ENCODE data around the gene VPS37D.

Gene VPS37D

DNA sequence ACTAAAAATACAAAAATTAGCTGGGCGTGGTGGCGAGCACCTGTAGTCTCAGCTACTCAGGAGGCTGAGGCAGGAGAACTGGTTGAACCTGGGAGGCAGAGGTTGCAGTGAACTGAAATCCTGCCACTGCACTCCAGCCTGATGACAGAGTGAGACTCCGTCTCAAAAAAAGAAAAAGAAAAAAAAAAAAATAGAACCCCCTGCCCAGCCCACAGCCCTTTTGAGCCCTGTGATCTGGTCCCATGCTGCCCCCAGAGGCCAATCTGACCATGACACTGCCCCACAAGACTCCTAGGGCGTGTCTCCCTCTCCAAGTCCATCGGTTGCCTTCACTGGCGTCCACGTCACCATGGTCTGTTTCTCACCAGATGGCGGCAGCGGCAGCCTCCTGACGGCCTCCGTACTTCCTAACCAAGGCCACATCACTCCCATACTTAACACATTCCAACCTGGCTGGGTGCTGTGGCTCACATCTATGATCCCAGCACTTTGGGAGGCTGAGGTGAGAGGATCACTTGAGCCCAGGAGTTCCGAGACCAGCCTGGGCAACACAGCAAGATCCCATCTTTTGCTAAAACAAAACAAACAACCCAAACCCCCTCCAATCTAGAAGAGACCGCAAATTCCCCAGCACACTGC lies 33.8 kb downstream of the VPS37D start:
- Histone ChIP-seq H3K36me3 (ENCODE audit: insufficient read depth, low read length) (peaks cover 32% of the 10 kb centered on the region), H3K27ac (ENCODE audit: low read depth, low read length) (no peak overlapping the region)

DNA sequence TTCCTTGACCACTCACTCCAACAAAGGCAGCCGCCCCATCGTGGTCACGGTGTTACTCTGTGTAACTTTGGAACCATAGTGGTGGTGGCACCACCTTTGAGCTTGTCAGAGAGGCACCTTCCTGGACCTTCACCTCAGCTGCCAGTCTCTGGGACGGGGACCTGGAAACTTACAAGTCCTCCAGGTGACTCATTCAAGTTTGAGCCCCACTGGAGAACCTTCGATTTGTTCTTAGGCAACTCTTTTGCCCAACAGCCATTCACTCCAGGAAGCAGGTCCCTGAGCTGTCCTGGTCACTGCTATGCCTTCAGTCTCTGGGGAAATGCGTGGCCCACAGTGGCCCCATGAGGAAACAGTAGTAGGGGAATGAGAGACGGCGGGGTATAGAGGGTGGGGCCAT lies 34.6 kb downstream of the VPS37D start:
- H3K9me3 ChIP-seq (ENCODE audit: low read length) = no peaks in the 10 kb centered on the region
- no peak overlapping the region for H3K27ac ChIP-seq (ENCODE audit: low read depth, low read length)
- H3K27me3 ChIP-seq (ENCODE audit: control insufficient read depth in 1 of 2, insufficient read depth in 2 of 2, low read length in 2 of 2) = no peaks in the 10 kb centered on the region
- H3K4me1 ChIP-seq (ENCODE audit: insufficient read depth, low read length) = peaks cover 20% of the 10 kb centered on the region
- H3K4me3 ChIP-seq (ENCODE audit: low read depth in 1 of 2, low read length in 2 of 2) = no peak overlapping the region
- peaks cover 28% of the 10 kb centered on the region for H3K36me3 ChIP-seq (ENCODE audit: insufficient read depth, low read length)
- no peak overlapping the region for H3K9ac ChIP-seq (ENCODE audit: low read length)

More for the DNA sequence above, 33.8 kb downstream of the VPS37D start:
- Histone ChIP-seq H3K9ac (ENCODE audit: low read length) (no peak overlapping the region), H3K4me1 (ENCODE audit: insufficient read depth, low read length) (peaks cover 20% of the 10 kb centered on the region), H3K4me3 (ENCODE audit: low read depth in 1 of 2, low read length in 2 of 2) (no peak overlapping the region), H3K27me3 (ENCODE audit: control insufficient read depth in 1 of 2, insufficient read depth in 2 of 2, low read length in 2 of 2) (no peaks in the 10 kb centered on the region), H3K9me3 (ENCODE audit: low read length) (no peaks in the 10 kb centered on the region)

DNA sequence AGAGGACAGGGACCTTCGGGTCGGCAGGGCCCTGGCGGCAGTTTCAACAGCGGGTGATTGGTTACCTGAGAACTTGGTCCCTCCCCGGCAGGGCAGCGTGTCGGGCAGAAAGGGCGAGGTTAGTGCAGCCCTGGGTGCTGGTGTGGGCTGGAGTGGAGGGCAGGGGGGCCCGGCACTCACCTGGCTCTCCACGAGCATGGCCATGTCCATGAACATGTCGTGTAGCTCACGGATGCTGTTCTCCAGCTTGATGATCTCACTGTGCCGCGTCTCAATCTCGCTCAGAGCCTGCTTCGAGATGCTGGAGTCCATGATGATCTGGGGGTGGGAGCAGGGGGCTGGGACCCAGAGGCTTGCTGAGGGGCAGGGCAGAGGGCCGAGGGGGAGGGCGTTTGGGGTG lies 35.0 kb downstream of the VPS37D start:
- peaks cover 20% of the 10 kb centered on the region for H3K4me1 ChIP-seq (ENCODE audit: insufficient read depth, low read length)
- H3K9me3 ChIP-seq (ENCODE audit: low read length) = no peaks in the 10 kb centered on the region
- H3K36me3 ChIP-seq (ENCODE audit: insufficient read depth, low read length) = peaks cover 25% of the 10 kb centered on the region
- H3K4me3 ChIP-seq (ENCODE audit: low read depth in 1 of 2, low read length in 2 of 2) = no peak overlapping the region
- no peak overlapping the region for H3K27ac ChIP-seq (ENCODE audit: low read depth, low read length)
- H3K27me3 ChIP-seq (ENCODE audit: control insufficient read depth in 1 of 2, insufficient read depth in 2 of 2, low read length in 2 of 2) = no peaks in the 10 kb centered on the region
- H3K9ac ChIP-seq (ENCODE audit: low read length) = no peak overlapping the region

DNA sequence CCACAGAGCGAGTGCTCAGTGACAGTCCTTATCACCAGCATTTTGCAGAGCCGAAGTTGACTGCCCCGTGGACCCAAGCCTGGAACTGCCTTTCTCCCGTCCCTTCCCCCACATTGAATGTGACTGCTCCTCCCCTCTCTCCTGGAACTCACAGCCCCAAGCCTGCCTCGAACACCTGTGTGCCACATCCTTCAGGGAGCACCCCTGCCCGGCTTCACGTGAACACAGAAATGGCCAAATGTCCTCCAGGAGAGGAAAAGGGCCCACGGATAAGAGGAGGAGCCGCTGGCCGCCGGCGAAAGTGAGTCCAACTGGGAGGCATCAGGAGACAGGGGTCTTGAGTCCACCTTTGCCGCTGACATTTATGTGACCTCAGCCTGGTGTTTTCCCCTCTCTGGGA lies 35.6 kb downstream of the VPS37D start:
- Histone ChIP-seq H3K27ac (ENCODE audit: low read depth, low read length) (no peak overlapping the region), H3K9me3 (ENCODE audit: low read length) (no peaks in the 10 kb centered on the region), H3K4me3 (ENCODE audit: low read depth in 1 of 2, low read length in 2 of 2) (no peak overlapping the region), H3K9ac (ENCODE audit: low read length) (no peak overlapping the region), H3K4me1 (ENCODE audit: insufficient read depth, low read length) (peaks cover 20% of the 10 kb centered on the region), H3K27me3 (ENCODE audit: control insufficient read depth in 1 of 2, insufficient read depth in 2 of 2, low read length in 2 of 2) (no peaks in the 10 kb centered on the region), H3K36me3 (ENCODE audit: insufficient read depth, low read length) (peaks cover 23% of the 10 kb centered on the region)

DNA sequence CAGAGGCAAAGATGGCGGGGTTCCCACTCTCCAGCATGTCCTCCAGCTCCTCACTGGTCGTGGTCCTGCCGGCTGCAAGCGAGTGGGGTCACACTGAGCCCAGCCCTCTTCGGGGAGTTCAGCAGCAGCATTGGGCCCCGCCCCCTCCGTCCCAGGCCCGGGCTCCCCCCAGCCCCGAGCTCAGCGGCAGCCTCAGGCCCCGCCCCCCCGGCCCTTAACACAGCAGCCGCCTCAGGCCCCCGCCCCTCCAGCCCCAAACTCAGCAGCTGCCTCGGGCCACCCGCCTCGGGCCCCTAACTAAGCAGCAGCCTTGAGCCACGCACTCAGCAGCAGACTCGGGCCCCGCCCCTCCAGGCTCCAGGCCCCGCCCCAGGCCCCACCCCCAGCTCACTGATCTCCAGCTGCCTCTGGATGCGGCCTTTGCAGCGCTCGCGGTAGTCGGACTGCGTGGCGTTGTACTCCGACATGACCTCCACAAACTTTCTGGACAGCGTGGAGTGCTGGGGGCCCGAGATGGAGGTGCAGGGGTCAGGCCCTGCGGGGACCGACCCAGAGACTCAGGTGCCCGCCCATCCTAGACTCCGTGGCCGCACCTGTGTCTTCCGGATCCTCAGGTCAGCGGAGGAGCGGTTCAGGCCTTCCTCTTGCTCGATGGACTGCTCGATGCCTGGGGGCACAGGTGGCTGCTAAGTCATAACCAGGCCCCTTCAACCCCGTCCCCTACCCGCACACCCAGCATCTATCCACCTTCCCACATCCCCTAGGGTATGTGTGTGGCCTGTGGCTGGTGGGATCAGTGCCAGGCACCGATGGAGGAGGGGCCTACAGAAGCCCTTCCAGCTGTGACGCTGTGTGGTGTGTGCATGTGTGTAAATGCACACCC lies 36.4 kb downstream of the VPS37D start:
- Histone ChIP-seq H3K9me3 (ENCODE audit: low read length) (no peaks in the 10 kb centered on the region), H3K36me3 (ENCODE audit: insufficient read depth, low read length) (peaks cover 17% of the 10 kb centered on the region), H3K4me3 (ENCODE audit: low read depth in 1 of 2, low read length in 2 of 2) (peak overlapping the region in 1 of 2 donors; percentile 47), H3K4me1 (ENCODE audit: insufficient read depth, low read length) (peaks cover 20% of the 10 kb centered on the region), H3K27ac (ENCODE audit: low read depth, low read length) (peak overlapping the region; percentile 55), H3K9ac (ENCODE audit: low read length) (no peak overlapping the region), H3K27me3 (ENCODE audit: control insufficient read depth in 1 of 2, insufficient read depth in 2 of 2, low read length in 2 of 2) (no peaks in the 10 kb centered on the region)

DNA sequence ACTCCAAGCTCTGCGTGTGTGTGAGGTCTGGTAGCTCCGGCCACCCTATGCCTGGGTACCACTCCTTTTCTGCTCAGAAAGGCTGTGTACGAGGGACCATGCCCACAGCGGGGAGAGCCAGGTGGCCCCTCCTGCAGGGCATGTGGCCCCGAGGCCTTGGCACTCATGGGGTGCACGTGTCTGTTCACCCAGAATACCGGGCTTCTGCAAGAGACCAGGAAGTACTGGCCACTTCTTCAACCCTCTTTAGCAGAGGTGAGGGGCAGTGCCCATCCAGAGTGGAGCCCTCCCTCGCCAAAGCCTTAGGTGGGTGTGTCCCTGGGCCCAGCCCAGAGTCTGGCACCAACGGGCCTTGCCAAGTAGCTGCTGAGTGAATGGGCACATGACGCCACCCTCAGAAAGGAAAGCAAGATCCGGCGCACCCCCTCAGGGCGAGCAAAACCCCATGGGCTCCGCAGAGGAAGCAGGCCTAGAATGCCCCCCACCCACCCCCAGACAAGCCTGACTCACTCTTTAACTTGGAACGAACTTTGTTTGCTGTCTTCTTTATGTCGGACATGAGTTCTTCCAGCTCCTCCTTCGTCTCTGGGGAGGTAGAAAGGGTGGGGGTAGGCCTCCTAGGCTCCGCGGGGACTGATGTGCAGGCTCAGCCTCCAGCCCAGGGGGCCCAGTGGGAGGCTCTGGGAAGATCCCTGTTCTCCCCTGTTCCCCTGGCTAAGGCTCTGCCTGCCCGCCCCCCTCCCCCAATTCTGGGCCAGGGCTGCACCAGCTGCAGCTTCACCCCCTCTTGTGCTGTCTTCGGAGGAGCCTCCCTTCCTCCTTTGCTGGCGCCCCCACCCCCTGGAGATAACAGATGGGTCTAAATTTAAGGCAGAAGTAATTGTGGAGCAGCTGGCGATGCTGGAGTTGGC lies 37.3 kb downstream of the VPS37D start:
- peak overlapping the region; percentile 55 for H3K27ac ChIP-seq (ENCODE audit: low read depth, low read length)
- no peak overlapping the region for H3K4me3 ChIP-seq (ENCODE audit: low read depth in 1 of 2, low read length in 2 of 2)
- H3K9ac ChIP-seq (ENCODE audit: low read length) = peak overlapping the region; percentile 13
- no peaks in the 10 kb centered on the region for H3K9me3 ChIP-seq (ENCODE audit: low read length)
- no peaks in the 10 kb centered on the region for H3K27me3 ChIP-seq (ENCODE audit: control insufficient read depth in 1 of 2, insufficient read depth in 2 of 2, low read length in 2 of 2)
- H3K4me1 ChIP-seq (ENCODE audit: insufficient read depth, low read length) = peaks cover 20% of the 10 kb centered on the region
- peaks cover 14% of the 10 kb centered on the region for H3K36me3 ChIP-seq (ENCODE audit: insufficient read depth, low read length)

DNA sequence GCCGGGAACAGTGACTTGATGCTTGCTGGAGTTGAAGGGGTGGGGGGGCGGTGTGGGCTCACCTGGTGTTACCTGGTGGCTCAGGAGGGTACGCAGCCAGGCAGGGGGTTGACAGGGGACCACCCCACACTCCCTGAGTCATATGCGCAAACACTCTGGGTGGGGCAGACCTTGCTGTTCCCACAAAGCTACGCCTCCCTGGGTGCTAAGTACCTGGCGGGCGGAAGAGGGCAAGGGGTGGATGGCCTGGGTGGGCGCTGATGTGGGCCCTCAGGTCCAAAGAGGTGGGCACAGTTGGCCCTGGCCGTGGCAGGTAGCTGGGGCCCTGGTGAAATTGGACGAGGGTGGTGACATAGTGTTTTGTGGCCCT lies 37.9 kb downstream of the VPS37D start:
- Histone ChIP-seq H3K4me1 (ENCODE audit: insufficient read depth, low read length) (peaks cover 20% of the 10 kb centered on the region), H3K27ac (ENCODE audit: low read depth, low read length) (peak overlapping the region; percentile 24), H3K27me3 (ENCODE audit: control insufficient read depth in 1 of 2, insufficient read depth in 2 of 2, low read length in 2 of 2) (no peaks in the 10 kb centered on the region), H3K9me3 (ENCODE audit: low read length) (no peaks in the 10 kb centered on the region), H3K36me3 (ENCODE audit: insufficient read depth, low read length) (peaks cover 10% of the 10 kb centered on the region), H3K4me3 (ENCODE audit: low read depth in 1 of 2, low read length in 2 of 2) (no peak overlapping the region), H3K9ac (ENCODE audit: low read length) (peak overlapping the region; percentile 13)

DNA sequence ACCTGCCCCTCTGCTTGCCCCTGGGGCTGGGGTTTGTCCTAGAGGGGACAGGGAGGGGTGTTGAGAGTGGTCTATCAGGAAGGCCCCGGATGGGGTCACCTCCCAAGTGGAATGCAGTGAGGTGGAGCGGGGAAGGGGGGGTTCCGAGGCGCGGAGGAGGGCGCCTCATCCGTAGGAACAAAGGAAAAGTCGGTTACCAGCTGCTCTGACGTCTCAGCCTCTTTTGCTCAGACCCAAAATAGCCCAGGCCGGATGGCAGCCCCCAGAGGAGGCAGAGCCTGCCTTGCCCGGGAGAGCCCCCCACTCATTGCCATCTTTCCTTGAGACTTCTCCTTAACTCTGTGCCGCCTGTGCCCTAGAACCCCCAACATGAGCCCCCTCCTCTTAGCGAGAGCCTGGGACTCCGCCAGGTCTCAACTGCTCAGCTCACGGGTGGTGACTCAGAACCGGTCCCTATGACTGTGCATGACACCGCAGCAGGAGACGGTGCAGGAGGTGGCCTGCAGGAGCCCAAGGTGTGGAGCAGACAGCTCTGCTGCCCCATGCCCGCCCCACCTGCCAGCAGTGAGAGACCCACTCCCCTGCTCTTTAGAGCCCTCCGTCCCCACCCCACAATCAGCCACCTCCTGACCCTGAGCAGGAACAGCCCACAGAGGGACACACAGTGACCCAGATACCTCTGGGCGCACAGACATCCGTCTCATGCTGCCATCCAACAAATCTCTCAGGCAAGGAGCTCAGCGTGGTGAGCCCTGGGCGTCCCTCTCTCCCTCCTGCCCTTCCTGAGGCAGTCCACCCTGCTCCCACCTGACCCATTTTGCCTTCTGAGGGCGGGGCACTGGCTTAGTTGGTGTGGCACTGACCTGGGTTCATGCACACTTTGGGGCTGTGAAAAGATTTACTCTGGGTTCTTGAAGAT lies 38.8 kb downstream of the VPS37D start:
- no peak overlapping the region for H3K4me3 ChIP-seq (ENCODE audit: low read depth in 1 of 2, low read length in 2 of 2)
- H3K9me3 ChIP-seq (ENCODE audit: low read length) = no peaks in the 10 kb centered on the region

DNA sequence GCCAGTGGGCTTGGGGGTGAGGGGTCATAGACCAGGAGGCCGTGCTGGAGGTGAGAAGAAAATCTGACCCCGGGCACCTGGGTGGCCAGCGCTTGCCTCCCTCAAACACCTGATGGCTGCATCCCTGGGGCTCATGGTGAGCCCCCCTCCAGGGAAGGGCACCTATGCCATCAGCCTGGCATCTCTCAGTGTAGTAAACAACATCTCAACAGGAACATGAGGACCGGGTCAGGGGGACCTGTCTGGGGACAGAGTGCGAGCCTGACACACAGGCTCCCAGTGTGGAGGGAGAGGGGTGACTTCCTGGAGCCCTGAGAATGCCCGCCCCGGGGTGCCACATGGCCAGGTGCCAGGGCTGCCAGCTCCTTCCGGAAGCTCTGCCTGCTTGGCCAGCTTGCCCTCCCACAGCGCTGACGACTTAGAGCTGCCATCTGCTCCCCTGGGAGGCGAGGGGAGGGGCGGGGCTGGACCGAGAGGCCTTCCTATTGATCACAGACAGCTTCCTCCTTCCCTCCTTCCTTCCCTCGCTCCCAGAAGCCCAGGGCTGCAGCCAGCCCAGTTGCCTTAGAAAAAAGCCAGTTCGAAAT lies 39.5 kb downstream of the VPS37D start:
- Histone ChIP-seq H3K4me1 (ENCODE audit: insufficient read depth, low read length) (peaks cover 20% of the 10 kb centered on the region), H3K9ac (ENCODE audit: low read length) (no peak overlapping the region), H3K9me3 (ENCODE audit: low read length) (no peaks in the 10 kb centered on the region), H3K27me3 (ENCODE audit: control insufficient read depth in 1 of 2, insufficient read depth in 2 of 2, low read length in 2 of 2) (no peaks in the 10 kb centered on the region), H3K36me3 (ENCODE audit: insufficient read depth, low read length) (peaks cover 4% of the 10 kb centered on the region), H3K4me3 (ENCODE audit: low read depth in 1 of 2, low read length in 2 of 2) (no peak overlapping the region), H3K27ac (ENCODE audit: low read depth, low read length) (no peak overlapping the region)

More for the DNA sequence above, 38.8 kb downstream of the VPS37D start:
- Histone ChIP-seq H3K9ac (ENCODE audit: low read length) (no peak overlapping the region), H3K36me3 (ENCODE audit: insufficient read depth, low read length) (peaks cover 4% of the 10 kb centered on the region), H3K27ac (ENCODE audit: low read depth, low read length) (no peak overlapping the region), H3K27me3 (ENCODE audit: control insufficient read depth in 1 of 2, insufficient read depth in 2 of 2, low read length in 2 of 2) (no peaks in the 10 kb centered on the region), H3K4me1 (ENCODE audit: insufficient read depth, low read length) (peaks cover 20% of the 10 kb centered on the region)

DNA sequence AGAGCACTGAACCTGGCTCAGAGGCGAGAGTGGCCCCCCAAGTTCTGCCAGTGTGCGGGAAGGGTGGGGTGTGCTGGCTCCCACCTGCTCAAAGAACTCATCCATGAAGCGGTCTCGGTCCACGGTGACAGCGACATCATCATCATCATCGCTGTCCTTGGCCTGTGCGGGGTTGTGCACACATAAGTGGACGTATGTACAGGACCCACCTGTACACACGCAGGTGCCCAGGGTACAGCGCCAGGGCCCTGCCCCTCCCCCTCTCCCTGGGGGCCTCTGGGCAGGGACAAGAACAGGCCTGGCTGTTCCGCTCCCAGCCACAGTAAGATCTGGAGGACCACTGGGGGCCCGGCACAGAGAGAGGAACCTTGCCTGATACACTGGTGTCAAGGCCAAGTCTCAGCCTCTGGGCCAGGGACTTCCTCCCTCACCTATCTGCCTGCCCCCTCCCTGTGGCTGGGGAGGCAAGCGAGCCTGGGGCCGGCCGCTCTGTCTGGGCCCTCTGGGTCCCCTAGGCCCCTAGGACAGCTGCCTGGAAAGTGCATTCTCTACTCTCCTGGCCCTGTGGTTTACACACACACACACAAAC lies 41.4 kb downstream of the VPS37D start:
- Histone ChIP-seq H3K4me1 (ENCODE audit: insufficient read depth, low read length) (peaks cover 15% of the 10 kb centered on the region), H3K9ac (ENCODE audit: low read length) (no peak overlapping the region), H3K4me3 (ENCODE audit: low read depth in 1 of 2, low read length in 2 of 2) (no peak overlapping the region), H3K36me3 (ENCODE audit: insufficient read depth, low read length) (no peaks in the 10 kb centered on the region), H3K9me3 (ENCODE audit: low read length) (no peaks in the 10 kb centered on the region), H3K27ac (ENCODE audit: low read depth, low read length) (no peak overlapping the region), H3K27me3 (ENCODE audit: control insufficient read depth in 1 of 2, insufficient read depth in 2 of 2, low read length in 2 of 2) (no peaks in the 10 kb centered on the region)

Measured in muscle layer of colon (tissue), 2 donors.